K562 (cell line): ENCODE results near the gene SORCS2. TPM values are rescaled to one million over a fixed set of nuclear protein-coding genes. Genes with fewer than 3 reads are reported as not detected.

Source experiments
- ATAC-seq: fragments of 200-7000 bp; cut with Tn5 transposase; 3 replicates; pipeline ENCODE4 v1.9.1; 2020; ENCODE audit warnings: moderate library complexity
- BruUV-seq: library from RNA; stranded (reverse); fragments of 400-500 nt; replicated peaks from 2 replicates; lab custom pipeline; 2021; lab: Mats Ljungman, UMichigan
- CTCF ChIA-PET: fragments of 300-600 bp; formaldehyde crosslinking; extraction: SDS; loops from one replicate; lab custom pipeline; 2021; ENCODE audit warnings: low intra/inter-chr PET ratio; lab: Yijun Ruan, JAX
- POLR2A ChIA-PET: fragments of 300-600, 350-650 bp; sonication (Branson Sonifier 250); formaldehyde crosslinking; extraction: SDS; loops from one replicate; lab custom pipeline; 2021; ENCODE audit warnings: antibody characterized with exemption, inconsistent platforms; lab: Yijun Ruan, JAX
- DNase-seq, 4 experiments: peaks; one replicate each; pipeline versions ENCODE4 v3.0.0 to v3.0.0-alpha.2; 2011 to 2018; ENCODE audit warnings: low spot score in 3 of 4, mixed read lengths in 3 of 4; ENCODE audit errors: extremely low read depth in 1 of 4
- FAIRE-seq: peaks from 2 replicates; lab custom pipeline; 2011; peaks lifted over from hg19 to GRCh38; lab: Jason Lieb, UNC
- H2AFZ ChIP-seq: 2 replicates; pipeline ENCODE4 v1.6.0; 2011; ENCODE audit warnings: low read depth, low read length, control low read depth, inconsistent platforms
- H3K27ac ChIP-seq: fragments of 200-600 bp; 3 replicates; pipeline ENCODE4 v1.8.0; 2011; ENCODE audit warnings: low read depth, mild to moderate bottlenecking, control low read depth, inconsistent platforms, low read length, moderate library complexity, mixed read lengths; ENCODE audit errors: extremely low read depth
- H3K27me3 ChIP-seq, 2 experiments: fragments of 300-600 bp in 1 of 2; 2 replicates in 1 of 2; 3 replicates in 1 of 2; pipeline versions ENCODE4 v1.6.0 to v1.8.0; 2011; ENCODE audit warnings: inconsistent platforms in 2 of 2, low read length in 2 of 2, mild to moderate bottlenecking in 1 of 2, mixed read lengths in 1 of 2, moderate library complexity in 1 of 2; ENCODE audit not compliant: control insufficient read depth in 2 of 2, insufficient read depth in 2 of 2
- H3K36me3 ChIP-seq: fragments of 300-600 bp; 3 replicates; pipeline ENCODE4 v1.8.0; 2011; ENCODE audit warnings: mild to moderate bottlenecking, low read length, inconsistent platforms; ENCODE audit not compliant: control insufficient read depth, insufficient read depth
- H3K4me1 ChIP-seq, 2 experiments: fragments of 200-600 bp in 1 of 2; replicated peaks in 1 of 2; 2 replicates in 1 of 2; 3 replicates in 1 of 2; pipeline versions ENCODE4 v1.5.1 to v1.8.0; 2011; ENCODE audit warnings: inconsistent platforms in 2 of 2, low read length in 2 of 2, mild to moderate bottlenecking in 1 of 2, mixed read lengths in 1 of 2, moderate library complexity in 1 of 2; ENCODE audit not compliant: control insufficient read depth in 2 of 2, insufficient read depth in 2 of 2
- H3K4me2 ChIP-seq: 2 replicates; pipeline ENCODE4 v1.6.1; 2011; ENCODE audit warnings: low read length, control low read depth, inconsistent platforms, mixed read lengths; ENCODE audit not compliant: insufficient read depth
- H3K4me3 ChIP-seq: fragments of 200-600 bp; sonication (generic), shearing (Covaris generic); 2 replicates; pipeline ENCODE4 v1.5.1; 2016; ENCODE audit warnings: control low read depth, inconsistent platforms
- H3K79me2 ChIP-seq: fragments of 200-600 bp; 3 replicates; pipeline ENCODE4 v1.8.0; 2011; ENCODE audit warnings: low read length, inconsistent platforms; ENCODE audit not compliant: control insufficient read depth, insufficient read depth
- H3K9ac ChIP-seq, 2 experiments: 2 replicates each; pipeline versions ENCODE4 v1.6.0 to v1.6.1; 2011; ENCODE audit warnings: low read depth in 2 of 2, low read length in 2 of 2, control low read depth in 1 of 2, inconsistent platforms in 1 of 2, mild to moderate bottlenecking in 1 of 2, mixed read lengths in 1 of 2; ENCODE audit not compliant: insufficient read depth in 1 of 2
- H3K9me1 ChIP-seq: one replicate; pipeline ENCODE4 v1.6.0; 2011; ENCODE audit warnings: inconsistent platforms, mild to moderate bottlenecking, low read length, moderate library complexity; ENCODE audit not compliant: control insufficient read depth, insufficient read depth
- H3K9me3 ChIP-seq: replicated peaks from 2 replicates; pipeline ENCODE4 v1.5.1; 2011; ENCODE audit warnings: low read depth, low read length, inconsistent platforms; ENCODE audit not compliant: control insufficient read depth, insufficient read depth
- H4K20me1 ChIP-seq: replicated peaks from 2 replicates; pipeline ENCODE4 v1.6.1; 2011; ENCODE audit warnings: low read length, inconsistent platforms, mixed read lengths; ENCODE audit not compliant: control insufficient read depth, insufficient read depth
- COPS2 ChIP-seq: fragments of 450-650 bp; conservative IDR thresholded peaks from 2 replicates; pipeline ENCODE4 v1.6.1; 2016; ENCODE audit warnings: mild to moderate bottlenecking, moderate library complexity
- PRPF4 ChIP-seq: fragments of 200-400 bp; formaldehyde crosslinking; IDR thresholded peaks from one replicate; pipeline ENCODE4 v1.6.1; 2017; ENCODE audit warnings: low read length, low read depth, mild to moderate bottlenecking; ENCODE audit not compliant: insufficient read depth, poor library complexity, severe bottlenecking
- SMAD3 ChIP-seq: fragments of 450-650 bp; formaldehyde crosslinking; conservative IDR thresholded peaks from 2 replicates; pipeline ENCODE4 v1.4.0; 2020; ENCODE audit warnings: mild to moderate bottlenecking
- ZNF311 ChIP-seq: fragments of 250-450 bp; sonication (Bioruptor Pico); IDR thresholded peaks from 2 replicates; pipeline ENCODE4 v1.4.0; 2020; ENCODE audit warnings: mild to moderate bottlenecking, moderate library complexity
- WGBS: fragments of 100-300 bp; shearing (Covaris generic); methylation state at CpG from one replicate; pipeline ENCODE4 v1.1.6; 2016; ENCODE audit warnings: low coverage, mixed read lengths; ENCODE audit not compliant: insufficient coverage; ENCODE audit errors: missing lambda C conversion rate; 5-methylcytosine and 5-hydroxymethylcytosine counted together
- in situ Hi-C: fragments of 300-500 bp; cut with MboI; formaldehyde crosslinking; loops from 4 replicates; pipeline ENCODE4 v1.15.0; 2018; ENCODE audit warnings: inconsistent platforms, mixed read lengths
- intact Hi-C: fragments of 100-400 bp; cut with micrococcal nuclease; formaldehyde crosslinking; loops from 2 replicates; pipeline ENCODE4 v1.14.2; 2022
- polyA plus RNA-seq, 8 experiments: library from polyadenylated mRNA; depleted of rRNA in 4 of 8; stranded (reverse) in 5 of 8; unstranded in 3 of 8; fragments of >200 nt; fragmentation: Nextera tagmentation in 2 of 8; fragmentation: Illumina TruSeq in 1 of 8; extraction: Ambion mirVana in 2 of 8; extraction: Trizol in 1 of 8; gene quantifications; 2 replicates each; pipeline versions ENCODE4 v1.2.1 to v1.2.3, GENCODE V29; 2011 to 2014; ENCODE audit warnings: inconsistent platforms in 1 of 8, missing spikeins in 1 of 8
- total RNA-seq, 7 experiments: library from RNA; depleted of rRNA in 6 of 7; stranded (reverse); fragments of >200 nt in 6 of 7; fragmentation: Illumina TruSeq in 2 of 7; extraction: Trizol in 2 of 7; gene quantifications; 2 replicates each; pipeline versions ENCODE4 v1.2.1 to v1.2.3, GENCODE V29; 2011 to 2021; ENCODE audit warnings: low replicate concordance in 1 of 7
- TF ChIP-seq, protein P1 (sequence below), 3 experiments: IDR thresholded peaks in 2 of 3; conservative IDR thresholded peaks in 1 of 3; 2 replicates each; pipeline ENCODE4 v1.5.1; 2011 to 2012; ENCODE audit warnings: low read length in 3 of 3, mild to moderate bottlenecking in 3 of 3, control low read depth in 2 of 3, improper control_type of control experiment in 1 of 3, inconsistent platforms in 1 of 3, low read depth in 1 of 3, mixed read lengths in 1 of 3, moderate library complexity in 1 of 3; ENCODE audit not compliant: insufficient read depth in 2 of 3
- TF ChIP-seq, protein P2 (sequence below): IDR thresholded peaks from 2 replicates; pipeline ENCODE4 v1.6.1; 2012; ENCODE audit warnings: low read depth, low read length, improper control_type of control experiment, borderline replicate concordance

Gene SORCS2
- total and polyA plus RNA-seq, 9 of the 15 experiments (the other 6 are each of a cell fraction or from before 2014, with no cell fraction given): not detected

- H3K9me3 ChIP-seq: no peaks in the 10 kb centered on the region
- no peaks in the 10 kb centered on the region for H4K20me1 ChIP-seq
- TF ChIP-seq, protein P1, sequence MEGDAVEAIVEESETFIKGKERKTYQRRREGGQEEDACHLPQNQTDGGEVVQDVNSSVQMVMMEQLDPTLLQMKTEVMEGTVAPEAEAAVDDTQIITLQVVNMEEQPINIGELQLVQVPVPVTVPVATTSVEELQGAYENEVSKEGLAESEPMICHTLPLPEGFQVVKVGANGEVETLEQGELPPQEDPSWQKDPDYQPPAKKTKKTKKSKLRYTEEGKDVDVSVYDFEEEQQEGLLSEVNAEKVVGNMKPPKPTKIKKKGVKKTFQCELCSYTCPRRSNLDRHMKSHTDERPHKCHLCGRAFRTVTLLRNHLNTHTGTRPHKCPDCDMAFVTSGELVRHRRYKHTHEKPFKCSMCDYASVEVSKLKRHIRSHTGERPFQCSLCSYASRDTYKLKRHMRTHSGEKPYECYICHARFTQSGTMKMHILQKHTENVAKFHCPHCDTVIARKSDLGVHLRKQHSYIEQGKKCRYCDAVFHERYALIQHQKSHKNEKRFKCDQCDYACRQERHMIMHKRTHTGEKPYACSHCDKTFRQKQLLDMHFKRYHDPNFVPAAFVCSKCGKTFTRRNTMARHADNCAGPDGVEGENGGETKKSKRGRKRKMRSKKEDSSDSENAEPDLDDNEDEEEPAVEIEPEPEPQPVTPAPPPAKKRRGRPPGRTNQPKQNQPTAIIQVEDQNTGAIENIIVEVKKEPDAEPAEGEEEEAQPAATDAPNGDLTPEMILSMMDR (IDR thresholded peaks at IDR 0.05 in 2 of 3, conservative IDR thresholded peaks at IDR 0.05 in 1 of 3; ENCODE audit: insufficient read depth in 2 of 3, low read depth in 1 of 3, low read length in 3 of 3): no peak
- TF ChIP-seq ZNF311 (CRISPR knock-in tag) (no peak), SMAD3 (CRISPR knock-in tag) (no peak), PRPF4 (no peak), COPS2 (no peak)
- TF ChIP-seq, protein P2, sequence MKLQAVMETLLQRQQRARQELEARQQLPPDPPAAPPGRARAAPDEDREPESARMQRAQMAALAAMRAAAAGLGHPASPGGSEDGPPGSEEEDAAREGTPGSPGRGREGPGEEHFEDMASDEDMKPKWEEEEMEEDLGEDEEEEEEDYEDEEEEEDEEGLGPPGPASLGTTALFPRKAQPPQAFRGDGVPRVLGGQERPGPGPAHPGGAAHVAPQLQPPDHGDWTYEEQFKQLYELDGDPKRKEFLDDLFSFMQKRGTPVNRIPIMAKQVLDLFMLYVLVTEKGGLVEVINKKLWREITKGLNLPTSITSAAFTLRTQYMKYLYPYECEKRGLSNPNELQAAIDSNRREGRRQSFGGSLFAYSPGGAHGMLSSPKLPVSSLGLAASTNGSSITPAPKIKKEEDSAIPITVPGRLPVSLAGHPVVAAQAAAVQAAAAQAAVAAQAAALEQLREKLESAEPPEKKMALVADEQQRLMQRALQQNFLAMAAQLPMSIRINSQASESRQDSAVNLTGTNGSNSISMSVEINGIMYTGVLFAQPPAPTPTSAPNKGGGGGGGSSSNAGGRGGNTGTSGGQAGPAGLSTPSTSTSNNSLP: no peak
- H3K4me2 ChIP-seq: no peak overlapping the region
- no peaks in the 10 kb centered on the region for H3K4me1 ChIP-seq
- no peaks in the 10 kb centered on the region for H3K9me1 ChIP-seq
- FAIRE-seq (no peak), DNase-seq (no peak), ATAC-seq (no peak)
- in situ Hi-C loops (no loop called here), intact Hi-C loops (no loop called here)
- H2AFZ ChIP-seq: no peak overlapping the region
- H3K4me3 ChIP-seq: no peak overlapping the region
- ChIA-PET CTCF (no interaction called here), POLR2A (interaction anchor here (0.7 kb wide), 1 partner anchor 8 kb away, joined by 3 read pairs; no protein-coding TSS in a partner anchor)
- peaks cover 0 to 31% of the 10 kb centered on the region in 2 experiments; a peak in 2 of 5 replicates for H3K27me3 ChIP-seq
- no peak overlapping the region for H3K9ac ChIP-seq
- WGBS: 2% methylated on average over 14 of the region's 14 CpGs
- H3K36me3 ChIP-seq: no peaks in the 10 kb centered on the region
- H3K79me2 ChIP-seq: no peaks in the 10 kb centered on the region
- no peak overlapping the region for H3K27ac ChIP-seq
- BruUV-seq: no TSS peak
Measured at GRCh38 chr4:7420661-7421040, 228.3 kb downstream of the SORCS2 start.
